CD4-positive, alpha-beta T cell treated with Interleukin-6 at 100 ng/mL for 8 hours (primary cell): ENCODE results near the gene NCKIPSD.

Source experiments
- DNase-seq: peaks from one replicate; pipeline ENCODE4 v3.0.0-alpha.2; 2020; ENCODE audit warnings: mixed read lengths, low spot score

The NCKIPSD gene

DNA sequence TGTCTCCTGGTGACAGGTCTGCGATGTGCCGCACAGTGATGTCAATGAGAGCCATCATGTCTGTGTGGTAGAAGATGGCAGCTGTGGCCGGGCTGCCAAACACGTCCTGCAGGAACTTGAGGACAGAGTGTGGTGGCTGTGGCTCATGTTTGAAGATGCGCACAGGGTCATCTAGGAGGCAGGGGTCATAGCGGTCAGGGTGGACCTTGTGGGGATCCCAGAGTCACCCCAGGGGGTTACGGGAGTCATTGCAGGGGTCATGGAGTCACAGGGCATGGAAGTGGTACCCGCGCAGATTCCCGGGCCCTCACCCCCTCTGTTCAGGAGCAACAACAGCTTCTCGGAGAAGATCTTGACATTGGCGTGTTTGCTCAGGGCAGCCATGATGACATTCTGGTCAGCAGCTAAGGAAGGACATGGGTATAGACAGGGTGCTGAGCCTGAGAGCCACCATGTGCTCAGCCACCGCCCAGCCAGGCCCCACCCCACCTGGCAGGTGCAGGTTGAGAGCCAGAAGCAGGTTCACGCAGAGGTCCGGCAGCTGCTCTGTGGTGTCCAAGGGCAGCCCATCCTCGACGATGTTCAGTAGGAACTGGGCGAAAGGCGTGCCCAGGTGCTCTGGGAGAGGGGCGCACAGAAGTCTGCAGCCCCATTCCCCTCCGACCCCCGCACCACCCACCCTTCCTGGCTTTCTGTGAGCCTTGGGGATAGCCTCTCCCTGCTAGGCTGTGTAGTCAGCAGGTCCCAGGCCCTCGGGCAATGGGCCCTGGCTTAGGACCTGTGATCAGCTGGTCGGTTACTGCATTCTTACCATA, 6.9 kb downstream of the NCKIPSD start:
- DNase-seq = no peak

GRCh38 chr3:48678056-48678455, 7.7 kb downstream of the NCKIPSD start:
- DNase-seq = no peak

DNA sequence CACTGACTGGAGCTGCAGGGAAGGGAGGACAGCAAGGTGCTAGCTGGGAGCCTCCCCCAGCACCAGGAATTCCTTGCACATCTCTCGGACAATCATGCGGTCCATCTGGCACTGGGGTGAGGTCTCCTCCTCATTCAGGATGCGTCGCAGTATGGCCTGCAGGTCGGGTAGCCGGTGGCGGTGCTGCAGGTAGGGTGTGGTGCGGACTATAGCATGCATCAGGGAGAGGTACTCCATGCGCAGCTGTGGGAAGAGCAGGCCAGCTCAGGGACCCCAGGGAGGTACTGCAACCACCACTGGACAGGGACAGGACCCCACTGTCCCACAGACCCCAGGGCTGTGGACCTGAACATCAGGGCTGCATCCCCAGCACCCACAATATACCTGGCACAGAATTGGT, 11.2 kb downstream of the NCKIPSD start:
- DNase-seq = no peak

- no peak for DNase-seq
Measured at GRCh38 chr3:48672522-48672921, 13.2 kb downstream of the NCKIPSD start.

GRCh38 chr3:48664929-48665328, 20.8 kb downstream of the NCKIPSD start:
- no peak for DNase-seq

DNA sequence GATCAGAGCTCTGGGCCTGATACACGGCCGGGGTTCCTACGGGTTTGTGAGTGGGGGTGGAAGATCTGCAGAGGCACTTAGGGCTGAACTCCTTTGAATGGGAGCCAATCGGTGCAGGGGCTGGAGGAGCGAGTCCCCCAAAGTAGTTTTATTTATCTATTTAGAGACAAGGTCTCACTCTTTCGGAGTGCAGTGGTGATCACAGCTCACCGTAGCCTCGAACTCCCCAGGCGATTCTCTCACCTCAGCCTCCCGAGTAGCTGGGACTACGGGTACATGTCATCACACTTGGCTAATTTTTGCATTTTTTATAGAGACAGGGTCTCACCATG, 21.4 kb downstream of the NCKIPSD start:
- no peak for DNase-seq

DNA sequence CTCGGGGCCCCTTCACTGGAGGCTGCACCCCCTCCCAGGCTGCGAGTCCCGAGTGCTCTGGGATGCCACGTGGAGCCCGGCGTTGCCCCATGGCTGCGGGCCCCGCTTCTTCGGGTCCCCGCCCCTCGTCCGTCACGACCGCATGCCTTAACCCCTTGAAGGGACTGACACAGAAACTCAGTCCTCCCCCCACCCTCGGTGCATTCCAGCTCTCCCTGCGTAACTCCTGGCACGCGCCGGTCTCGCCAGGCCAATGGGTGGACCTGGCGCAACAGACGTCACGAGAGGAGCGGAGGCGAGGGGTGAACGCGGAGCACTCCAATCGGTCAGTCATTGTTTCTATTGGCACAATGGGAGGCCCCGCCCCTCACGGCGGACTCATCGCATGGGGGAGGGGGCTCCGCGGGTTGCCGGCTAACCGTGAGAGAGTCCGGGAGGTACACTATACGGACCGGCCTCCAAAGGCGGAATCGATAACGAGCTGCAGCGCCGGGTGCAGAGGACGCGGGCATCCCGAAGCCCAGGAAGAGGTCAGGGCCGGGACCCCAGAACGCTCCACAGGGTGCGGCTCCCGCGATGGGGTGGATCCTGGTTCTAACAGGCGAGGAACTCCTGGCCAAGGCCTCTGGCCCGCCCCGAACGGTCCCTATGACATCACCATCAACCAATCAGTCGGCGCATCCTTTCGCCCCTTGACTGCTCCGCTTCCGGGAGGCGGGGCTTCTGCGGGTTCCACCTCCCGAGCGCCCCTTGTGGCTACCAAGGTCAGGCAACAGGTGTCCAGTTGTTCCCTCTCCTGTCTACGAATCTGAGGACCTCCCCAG, 22.0 kb downstream of the NCKIPSD start:
- peak; percentile 83 for DNase-seq

- DNase-seq = peak; percentile 42
Measured at GRCh38 chr3:48662753-48663488, 22.8 kb downstream of the NCKIPSD start, which contains the start of gene CELSR3. Gene CELSR3 (minus strand): TSS chr3:48662886. CDS start chr3:48662634, 252 bp downstream.

- DNase-seq = no peak
Measured at GRCh38 chr3:48662145-48662752, 23.5 kb downstream of the NCKIPSD start.

GRCh38 chr3:48661501-48662144, 24.1 kb downstream of the NCKIPSD start:
- peak; percentile 62 for DNase-seq

DNA sequence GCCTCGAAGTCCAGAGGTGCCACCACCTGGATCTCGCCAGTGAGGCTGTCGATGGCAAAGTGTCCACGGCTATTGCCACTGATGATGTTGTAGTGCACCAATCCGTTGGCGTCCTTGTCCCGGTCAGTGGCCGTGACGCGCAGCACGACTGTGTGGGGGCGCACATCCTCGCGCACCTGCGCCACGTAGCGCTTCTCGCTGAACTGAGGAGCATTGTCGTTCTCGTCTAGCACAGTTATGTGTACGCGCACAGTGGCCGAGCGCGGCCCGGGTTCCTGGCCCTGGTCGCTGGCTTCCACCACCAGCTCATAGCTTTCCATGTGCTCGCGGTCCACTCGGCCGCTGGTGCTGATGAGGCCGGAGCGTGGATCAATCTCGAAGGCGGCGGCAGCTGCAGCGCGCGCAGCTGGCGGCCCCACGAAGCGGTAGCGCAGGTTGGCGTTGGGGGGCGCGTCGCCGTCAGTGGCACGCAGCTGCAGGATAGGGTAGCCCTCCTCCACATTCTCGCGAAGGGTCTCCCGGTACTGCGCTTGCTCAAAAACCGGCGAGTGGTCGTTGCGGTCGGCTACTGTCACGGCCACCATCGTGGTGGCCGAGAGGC, 24.8 kb downstream of the NCKIPSD start:
- no peak for DNase-seq

DNA sequence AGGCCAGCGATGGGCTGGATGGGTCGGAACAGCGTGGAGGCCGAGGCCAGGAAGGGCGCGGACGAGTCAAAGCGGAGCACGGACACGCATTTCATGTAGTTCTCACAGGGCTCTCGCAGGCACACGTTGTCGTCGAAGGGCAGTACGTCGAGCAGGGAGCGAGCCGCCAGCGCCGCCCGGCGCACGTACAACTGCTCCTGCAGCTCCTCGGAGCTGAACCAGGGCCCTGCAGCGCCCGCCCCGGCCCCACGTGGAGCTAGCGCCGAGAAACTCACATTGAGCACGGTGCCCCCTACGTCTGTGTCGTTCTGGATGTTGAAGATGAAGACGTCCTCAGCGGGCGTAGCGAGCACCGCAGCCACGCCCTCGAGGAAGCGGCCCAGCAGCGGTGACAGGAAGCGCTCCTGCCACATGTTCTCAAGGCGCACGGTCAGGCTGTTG, 28.9 kb downstream of the NCKIPSD start:
- no peak for DNase-seq

DNA sequence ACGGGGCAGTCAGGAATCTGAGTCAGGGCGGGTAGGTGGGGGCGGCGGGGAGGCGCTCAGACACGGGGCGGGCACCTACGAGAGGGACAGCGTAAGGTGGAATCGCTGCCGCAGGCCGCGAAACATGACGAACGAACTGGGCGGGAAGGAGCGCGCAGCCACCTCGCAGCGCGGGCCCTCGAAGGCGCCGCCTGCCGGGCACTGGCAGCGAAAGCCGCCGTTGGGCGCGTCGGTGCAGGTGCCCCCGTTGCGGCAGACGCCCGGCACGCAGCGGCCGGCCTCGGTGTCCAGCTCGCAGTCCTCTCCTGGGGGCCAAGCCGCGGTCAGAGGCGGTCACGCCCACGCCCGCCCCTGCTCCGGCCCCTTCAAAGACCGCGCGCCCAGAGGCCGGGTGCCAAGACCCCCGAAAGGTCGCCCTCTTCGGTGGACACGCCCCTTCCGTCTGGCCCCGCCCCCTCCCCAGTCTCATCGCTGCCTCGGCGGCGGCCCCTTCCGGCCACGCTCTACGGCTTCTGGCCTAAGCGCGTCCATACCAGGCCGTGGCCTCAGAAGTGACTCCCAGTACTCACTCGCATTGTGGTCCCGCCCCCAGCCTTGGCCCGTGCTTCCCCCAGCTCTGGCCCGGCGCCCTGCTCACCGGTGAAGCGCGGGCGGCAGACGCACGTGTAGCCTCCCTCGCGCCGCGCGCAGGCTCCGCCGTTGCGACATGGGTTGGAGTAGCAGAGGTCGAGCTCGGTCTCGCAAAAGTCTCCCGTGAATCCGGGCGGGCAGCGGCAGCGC, 29.5 kb downstream of the NCKIPSD start:
- peak; percentile 78 for DNase-seq

GRCh38 chr3:48655606-48656005, 30.1 kb downstream of the NCKIPSD start:
- peak; percentile 39 for DNase-seq

GRCh38 chr3:48655063-48655462, 30.7 kb downstream of the NCKIPSD start:
- no peak for DNase-seq

DNA sequence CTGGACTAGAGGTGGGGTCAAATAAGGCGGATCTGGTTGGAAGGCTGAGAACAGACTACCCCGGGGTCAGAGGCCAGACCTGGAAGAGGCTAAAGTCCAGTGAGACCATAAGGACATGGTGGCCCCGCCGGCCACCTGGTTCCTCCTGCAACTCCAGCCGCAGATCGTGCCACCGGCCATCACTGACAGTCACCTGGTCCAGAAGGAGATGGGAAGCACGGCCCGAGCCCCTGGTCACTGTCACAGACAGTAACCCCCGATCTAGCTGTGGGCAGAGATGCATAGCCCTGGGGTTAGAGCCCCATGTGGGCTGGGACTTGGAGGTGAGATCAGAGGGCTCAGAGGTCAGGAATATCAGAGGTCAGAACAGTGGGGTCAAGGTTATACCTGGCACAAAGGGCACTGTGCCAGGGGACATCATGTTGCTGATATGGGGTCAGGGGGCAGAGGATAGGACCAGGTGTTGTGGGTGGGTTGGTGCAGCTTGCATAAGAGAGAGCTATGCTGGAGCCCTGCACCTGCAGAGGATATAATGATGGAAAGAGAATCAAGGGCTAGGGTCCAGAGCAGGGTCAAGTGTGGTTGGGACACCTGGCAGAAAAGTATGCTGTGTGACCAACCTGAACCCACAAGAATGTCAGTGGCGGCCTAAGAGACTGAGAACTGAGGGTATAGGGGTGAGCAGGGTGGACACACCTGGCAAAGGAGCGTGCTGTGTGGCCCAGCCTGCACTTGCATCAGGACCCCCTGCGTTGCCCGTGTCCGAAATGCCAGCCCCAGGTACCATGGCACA, 32.6 kb downstream of the NCKIPSD start:
- DNase-seq = no peak

DNA sequence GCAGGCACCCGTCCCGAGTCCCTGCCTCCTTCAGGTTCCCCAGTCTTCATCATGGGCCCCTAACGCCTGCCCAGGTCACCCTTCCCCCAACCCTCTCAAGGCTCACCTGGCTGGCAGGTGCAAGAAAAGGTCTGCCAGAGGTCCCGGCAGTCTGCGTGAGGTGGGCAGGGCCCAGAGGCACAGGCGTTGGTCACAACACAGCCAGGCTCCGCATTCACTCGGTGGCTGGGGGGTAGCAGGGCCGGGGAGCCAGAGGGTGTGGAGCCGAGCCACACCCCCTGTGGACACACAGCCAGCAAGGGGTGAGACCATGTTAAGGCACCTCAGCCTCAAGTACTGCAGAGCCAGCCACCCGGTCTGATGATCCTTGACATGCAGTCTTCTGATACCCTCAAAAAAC, 33.9 kb downstream of the NCKIPSD start:
- DNase-seq = no peak

DNA sequence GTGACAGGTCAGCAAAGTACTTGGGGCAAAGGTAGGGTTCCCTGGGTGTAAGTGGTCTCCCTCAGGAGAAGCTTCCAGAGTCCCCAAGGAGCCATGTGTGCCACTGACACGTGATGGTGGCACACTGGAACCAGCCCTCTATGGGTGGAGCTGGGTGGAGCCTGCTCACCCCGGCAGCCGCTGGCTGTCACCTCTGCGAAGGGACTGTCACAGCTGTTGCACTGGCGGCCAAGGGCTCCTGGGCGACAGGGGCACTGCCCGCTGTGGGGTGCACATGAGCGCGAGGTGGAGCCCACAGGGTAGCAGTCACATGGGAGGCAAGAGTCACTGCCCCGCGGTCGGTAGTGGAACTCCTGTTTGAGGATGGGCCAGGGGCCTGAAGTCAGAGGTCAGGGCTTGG, 35.0 kb downstream of the NCKIPSD start:
- DNase-seq = no peak

DNA sequence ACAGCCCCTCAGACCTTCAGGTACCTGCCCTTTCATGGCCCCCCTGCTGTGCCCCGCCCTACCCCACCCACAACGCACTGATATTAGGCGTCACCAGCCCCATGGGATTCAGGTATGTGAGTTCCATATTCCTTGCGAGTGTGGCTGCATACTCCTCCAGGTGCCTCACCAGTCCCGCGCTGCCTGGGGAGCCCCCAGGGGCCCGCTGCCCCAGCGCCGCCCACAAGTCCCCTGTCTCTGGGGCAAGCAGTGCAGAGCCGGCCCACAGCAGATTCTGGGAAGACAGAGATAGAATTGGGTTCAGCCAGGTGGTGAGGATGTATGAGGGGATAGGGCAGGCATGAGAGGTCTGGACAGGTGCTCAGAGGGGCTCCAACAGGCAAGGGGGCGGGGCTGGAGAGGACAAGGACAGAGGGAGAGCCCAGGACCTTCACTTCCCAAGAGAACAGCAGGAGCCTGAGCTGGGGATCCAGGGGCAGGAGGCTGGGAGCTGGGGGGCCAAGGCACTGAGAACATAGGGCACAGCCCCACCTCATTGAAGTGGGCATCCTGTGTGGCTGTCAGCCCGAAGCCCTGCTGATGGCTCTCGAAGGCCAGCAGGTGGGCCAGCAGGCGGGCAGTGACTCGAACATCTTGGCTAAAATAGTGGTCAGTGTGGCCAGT, 37.4 kb downstream of the NCKIPSD start:
- no peak for DNase-seq
